Measurements from ENCODE around the gene ERVV-1.

- TF ChIP-seq POLR2A (IDR thresholded peaks at IDR 0.05; ENCODE audit: extremely low read depth, insufficient read length) (no peak), CTCF (IDR thresholded peaks at IDR 0.05; ENCODE audit: low read depth, low read length) (no peak), MAX (IDR thresholded peaks at IDR 0.05; ENCODE audit: low read depth, low read length) (no peak), MYC (IDR thresholded peaks at IDR 0.05; ENCODE audit: low read depth, low read length) (no peak)
Observed at GRCh38 chr19:52991484-52991883, 22.2 kb upstream of the ERVV-1 start.
